ENCODE results near the gene CEP44.
A peak's percentile ranks its signal among the peaks of the same experiment; 100 is the strongest.
"Not testable (repeated sequence)": the region's sequence is repeated elsewhere in the genome, so short reads cannot be mapped to it uniquely, and the experiment has no call there.

Gene CEP44

DNA sequence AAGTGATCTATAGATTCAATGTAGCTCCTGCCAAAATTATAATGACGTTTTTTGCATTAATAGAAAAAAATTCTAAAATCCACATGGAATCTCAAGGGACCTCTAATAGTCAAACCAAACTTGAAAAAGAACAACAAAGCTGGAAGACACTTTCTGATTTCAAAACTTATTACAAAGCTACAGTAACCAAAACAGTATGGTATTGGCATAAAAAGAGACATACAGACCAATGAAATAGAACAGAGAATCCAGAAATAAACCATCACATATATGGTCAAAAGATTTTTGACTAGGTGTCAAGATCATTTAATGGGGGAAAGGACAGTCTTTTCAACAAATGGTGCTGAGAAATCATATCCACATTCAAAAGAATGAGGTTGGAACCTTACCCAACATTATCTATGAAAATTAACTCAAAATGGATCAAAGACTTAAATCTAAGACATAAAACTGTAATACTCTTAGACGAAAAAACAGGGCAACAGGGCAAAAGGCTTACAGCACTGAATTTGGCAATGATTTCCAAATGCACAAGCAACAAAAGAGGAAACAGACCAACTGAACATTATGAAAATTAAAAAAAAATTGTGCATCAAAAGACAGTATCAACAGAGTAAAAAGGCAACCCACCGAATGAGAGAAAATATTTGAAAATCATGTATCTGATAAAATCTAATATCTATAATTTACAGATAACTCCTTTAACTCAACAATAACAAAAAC is 4.1 kb upstream of the CEP44 start:
- DNase-seq (ENCODE audit: low read depth in 2 of 2): no peak

DNA sequence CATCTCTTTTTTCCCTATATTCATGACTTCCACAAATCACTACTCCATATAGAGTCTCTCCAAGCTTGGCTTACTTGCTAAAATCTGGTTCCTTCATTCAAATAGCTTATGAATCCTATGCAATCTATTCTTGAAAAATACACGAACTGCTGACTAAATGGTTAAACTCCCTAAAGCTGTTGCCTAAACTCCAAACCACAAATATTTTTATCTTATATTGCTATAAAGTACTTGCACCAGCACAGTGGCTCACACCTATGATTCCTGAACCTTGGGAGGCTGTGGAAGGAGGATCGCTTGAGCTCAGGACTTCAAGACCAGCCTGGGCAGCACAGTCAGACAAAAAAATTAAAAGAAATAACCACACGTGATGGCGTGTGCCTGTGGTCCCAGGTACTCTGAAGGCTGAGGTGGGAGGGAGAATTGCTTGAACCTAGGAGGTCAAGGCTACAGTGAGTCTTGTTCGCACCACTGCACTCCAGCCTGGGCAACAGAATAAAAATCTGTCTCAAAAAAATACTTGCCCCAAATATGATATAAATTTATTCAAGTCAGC is 2.5 kb upstream of the CEP44 start:
- no peak for DNase-seq (ENCODE audit: low read depth in 2 of 2)

DNA sequence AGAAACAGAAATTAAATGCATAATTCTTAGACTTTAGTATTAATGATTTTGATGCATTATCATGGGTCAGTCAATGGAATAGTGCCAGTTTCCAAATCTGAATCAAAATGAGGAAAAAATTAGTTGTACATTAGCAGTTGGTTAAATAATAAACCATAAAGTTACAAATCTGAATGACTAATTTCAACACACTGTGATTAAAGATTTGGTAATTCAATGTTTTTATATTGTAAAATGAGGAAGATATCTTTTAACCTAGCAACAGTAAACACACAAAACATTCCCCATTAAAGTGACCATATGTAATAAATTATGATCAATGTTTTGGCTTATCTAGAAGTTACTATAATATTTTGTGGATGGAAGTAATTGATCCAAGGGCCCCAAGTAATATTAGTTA is 1.8 kb upstream of the CEP44 start:
- no peak for DNase-seq (ENCODE audit: low read depth in 2 of 2)

DNA sequence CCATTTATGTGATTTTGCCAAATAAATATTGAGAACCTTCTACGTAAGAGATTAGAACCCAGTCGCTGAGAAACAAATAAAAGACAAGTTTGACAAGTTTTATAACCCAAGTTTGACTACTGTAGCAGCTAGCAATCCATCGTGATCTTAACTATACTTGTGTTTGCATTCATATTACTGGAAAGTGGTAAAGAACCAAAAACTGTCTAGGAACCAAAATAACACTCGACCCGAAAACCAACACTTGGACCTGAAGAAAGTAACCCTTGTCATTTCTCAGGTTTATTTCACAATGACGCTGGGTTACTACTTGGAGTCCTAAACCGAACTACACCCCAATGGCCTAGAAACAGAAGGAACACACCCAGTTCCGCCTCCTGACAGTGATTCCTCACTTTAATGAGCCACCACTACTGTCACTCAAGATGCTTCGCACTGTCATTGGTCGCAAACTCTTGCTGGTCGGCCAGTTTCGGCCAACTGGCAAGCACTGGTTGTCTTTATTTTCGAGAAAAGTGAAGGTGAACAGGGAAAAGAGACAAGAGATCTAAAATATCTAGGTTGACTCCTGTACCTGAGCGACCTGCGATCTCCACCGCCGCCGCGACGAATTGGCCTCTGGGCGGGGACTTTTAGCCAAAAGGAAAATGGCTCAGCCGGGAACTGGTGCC is 740 bp upstream of the CEP44 start:
- peak; percentile 57 to 58 for DNase-seq (ENCODE audit: low read depth in 2 of 2)

DNA sequence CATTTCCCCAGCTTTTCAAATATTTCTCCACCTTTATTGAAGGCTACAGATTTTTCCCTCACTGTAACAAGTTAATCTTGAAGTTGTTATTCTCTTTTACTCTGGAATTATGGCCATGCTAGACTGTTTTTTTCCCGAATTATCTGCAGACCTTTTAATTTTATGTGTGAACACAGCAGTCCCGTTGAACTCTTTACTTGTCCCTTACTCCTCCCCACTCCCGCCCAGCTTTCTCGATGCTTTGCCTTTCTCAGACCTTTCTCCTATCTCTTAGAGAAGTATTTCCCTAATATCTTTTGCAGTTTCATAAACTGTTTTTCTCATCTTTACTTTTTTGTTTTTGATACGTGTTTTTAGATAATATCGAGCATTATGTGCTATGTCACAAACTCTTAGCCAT is 776 bp downstream of the CEP44 start:
- DNase-seq (ENCODE audit: low read depth in 2 of 2): no peak

DNA sequence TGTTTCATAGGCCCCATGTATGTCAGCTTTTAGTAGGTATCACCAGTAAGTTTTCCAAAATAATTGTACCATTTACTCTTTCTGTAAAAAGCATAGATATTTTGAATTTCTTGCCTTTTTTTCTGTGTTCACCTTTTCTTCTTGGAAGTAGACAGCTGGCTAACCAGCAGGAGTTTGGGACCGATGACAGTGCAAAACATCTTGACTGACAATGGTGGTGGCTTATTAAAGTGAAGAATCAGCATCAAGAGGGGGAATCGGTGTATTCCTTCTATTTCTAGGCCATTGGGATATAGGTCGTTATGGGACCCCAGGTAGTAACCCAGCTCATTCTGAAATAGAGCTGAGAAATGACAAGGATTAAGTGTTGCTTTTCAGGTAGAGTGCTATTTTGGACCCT is 3.2 kb downstream of the CEP44 start:
- DNase-seq (ENCODE audit: low read depth in 2 of 2): no peak

DNA sequence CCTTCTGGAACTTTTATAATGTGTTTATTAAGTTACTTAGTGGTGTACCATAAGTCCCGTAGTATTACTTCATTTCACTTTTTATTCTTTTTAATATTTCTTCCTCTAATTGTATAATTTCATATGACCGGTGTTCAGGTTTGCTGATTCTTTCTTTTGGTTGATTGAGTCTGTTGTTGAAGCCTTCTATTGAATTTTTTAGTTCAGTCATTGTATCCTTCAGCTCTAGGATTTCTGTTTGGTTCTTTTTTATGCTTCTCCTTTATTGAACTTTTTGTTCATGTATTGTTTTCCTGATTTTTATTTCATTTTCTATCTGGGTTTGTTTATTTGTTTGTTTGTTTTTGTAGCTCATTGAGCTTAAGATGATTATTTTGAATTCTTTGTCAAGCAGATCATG is 8.8 kb downstream of the CEP44 start:
- no peak for DNase-seq (ENCODE audit: low read depth in 2 of 2)

DNA sequence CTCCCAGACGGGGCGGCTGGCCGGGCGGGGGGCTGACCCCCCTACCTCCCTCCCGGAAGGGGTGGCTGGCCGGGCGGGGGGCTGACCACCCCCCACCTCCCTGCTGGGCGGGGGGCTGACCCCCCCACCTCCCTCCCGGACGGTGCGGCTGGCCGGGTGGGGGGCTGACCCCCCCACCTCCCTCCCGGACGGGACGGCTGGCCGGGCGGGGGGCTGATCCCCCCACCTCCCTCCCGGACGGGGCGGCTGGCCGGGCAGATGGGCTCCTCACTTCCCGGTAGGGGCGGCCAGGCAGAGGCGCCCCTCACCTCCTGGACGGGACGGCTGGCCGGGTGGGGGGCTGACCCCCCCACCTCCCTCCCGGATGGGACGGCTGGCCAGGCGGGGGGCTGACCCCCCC is 10.9 kb downstream of the CEP44 start:
- DNase-seq (ENCODE audit: low read depth in 2 of 2): not testable (repeated sequence)

DNA sequence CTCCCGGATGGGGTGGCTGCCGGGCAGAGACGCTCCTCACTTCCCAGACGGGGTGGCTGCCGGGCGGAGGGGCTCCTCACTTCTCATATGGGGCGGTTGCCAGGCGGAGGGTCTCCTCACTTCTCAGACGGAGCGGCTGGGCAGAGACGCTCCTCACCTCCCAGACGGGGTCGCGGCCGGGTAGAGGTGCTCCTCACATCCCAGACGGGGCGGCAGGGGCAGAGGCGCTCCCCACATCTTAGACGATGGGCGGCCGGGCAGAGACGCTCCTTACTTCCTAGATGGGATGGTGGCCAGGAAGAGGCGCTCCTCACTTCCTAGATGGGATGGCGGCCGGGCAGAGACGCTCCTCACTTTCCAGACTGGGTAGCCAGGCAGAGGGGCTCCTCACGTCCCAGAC is 11.4 kb downstream of the CEP44 start:
- not testable (repeated sequence) for DNase-seq (ENCODE audit: low read depth in 2 of 2)

DNA sequence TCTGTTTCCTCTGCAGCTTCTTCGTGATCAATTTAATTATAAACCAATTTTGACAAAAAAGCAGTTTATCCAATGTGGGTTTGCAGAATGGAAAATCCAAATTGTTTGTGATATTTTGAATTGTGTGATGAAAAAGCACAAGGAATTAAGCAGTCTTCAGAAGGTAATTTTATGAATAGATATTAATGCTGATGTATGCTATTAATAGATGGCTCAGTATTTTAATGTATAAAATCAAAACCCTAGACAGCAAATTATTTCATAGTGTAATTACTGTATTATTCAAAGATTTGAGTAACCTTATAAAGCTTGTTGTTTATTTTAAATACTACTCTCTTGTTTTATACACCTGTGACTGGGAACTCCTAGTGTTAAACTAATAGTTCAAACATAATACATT is 20.0 kb downstream of the CEP44 start:
- no peak for DNase-seq (ENCODE audit: low read depth in 2 of 2)

DNA sequence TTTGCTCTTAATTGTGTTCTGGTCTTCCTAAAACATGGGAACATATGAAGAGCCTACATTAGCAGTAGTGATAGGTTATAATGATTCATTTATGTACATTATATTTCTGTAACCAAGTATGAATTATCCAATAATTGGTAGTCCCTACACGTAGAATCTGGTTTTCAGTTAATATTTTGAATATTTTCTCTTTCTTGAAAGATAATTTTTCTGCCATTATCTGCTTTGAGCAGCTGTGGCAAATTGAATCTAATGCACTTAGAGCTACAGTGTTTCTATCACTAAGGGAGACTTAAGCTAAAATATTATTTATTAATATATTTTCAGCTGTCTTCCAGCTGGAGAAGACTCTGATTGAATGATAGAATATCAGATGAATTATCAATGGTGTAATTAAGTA is 21.0 kb downstream of the CEP44 start:
- DNase-seq (ENCODE audit: low read depth in 2 of 2): no peak

DNA sequence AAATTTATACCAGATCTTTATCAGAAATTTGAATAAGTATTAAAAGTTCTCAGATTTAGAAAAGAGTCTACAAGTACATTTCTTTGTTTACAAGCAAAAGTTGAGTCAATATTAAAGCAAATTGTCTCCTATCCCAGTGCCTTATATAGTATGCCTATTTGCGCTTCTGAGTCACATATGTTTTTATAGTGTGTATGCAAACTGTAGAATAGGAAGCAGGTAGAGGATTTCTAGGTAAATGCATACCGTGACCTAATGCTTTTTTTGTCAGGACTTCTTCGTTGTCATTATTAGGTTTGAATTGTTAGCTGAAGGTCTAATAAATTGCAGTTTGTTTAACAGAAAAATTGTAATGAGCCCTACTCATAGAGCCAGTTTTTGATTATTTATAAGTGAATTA is 22.2 kb downstream of the CEP44 start:
- DNase-seq (ENCODE audit: low read depth in 2 of 2): no peak

DNA sequence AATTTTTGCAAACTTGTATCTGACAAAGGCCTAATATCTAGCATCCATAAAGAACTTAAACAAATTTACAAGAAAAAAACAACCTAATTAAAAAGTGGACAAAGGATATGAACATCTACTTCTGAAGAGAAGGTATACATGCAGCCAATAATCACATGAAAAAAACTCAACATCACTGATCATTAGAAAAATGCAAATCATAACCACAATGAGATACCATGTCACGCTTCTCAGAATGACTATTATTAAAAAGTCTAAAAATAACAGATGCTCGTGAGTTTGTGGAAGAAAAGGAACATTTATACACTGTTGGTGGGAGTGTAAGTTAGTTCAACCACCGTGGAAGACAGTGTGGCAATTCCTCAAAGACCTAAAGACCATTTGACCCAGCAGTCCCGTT is 24.0 kb downstream of the CEP44 start:
- DNase-seq (ENCODE audit: low read depth in 2 of 2): no peak

DNA sequence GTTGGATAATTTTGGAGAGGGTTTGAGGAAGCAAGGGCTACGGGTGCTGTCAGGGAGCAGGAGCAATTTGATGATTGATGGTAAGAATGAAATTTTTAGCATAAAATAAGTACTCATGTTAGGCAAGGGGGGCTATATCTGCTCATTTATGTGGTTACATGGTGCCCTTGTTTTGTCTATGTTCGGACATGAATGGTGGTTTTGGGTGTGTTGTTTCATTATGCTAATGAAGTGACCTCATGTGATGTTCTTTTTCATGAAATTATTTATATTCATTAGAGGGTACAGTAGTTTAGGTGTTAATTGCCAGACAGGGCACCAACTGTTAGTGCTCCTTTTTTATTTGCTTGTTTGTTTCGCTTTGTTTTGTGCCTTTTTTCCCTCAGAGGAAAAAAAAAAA is 29.3 kb downstream of the CEP44 start:
- no peak for DNase-seq (ENCODE audit: low read depth in 2 of 2)

DNA sequence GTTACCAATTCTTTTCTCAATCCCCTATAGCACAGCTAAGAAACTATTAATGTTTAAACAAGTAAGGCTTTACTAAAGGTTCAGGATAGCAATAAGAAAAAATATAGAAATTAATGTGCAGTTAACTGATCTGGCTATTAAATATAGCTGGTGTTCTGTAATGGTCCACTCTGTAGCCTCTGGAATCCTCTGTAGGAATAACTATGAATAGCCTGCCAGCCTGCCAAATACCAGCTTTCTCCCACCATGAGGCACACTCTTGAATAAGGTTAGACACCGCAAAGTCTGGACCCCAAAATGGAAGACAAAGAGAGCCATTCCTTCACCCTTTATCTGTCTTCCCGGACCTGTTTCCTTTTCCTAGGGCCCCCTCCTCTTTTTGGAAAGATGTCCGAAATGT is 30.6 kb downstream of the CEP44 start:
- no peak for DNase-seq (ENCODE audit: low read depth in 2 of 2)

DNA sequence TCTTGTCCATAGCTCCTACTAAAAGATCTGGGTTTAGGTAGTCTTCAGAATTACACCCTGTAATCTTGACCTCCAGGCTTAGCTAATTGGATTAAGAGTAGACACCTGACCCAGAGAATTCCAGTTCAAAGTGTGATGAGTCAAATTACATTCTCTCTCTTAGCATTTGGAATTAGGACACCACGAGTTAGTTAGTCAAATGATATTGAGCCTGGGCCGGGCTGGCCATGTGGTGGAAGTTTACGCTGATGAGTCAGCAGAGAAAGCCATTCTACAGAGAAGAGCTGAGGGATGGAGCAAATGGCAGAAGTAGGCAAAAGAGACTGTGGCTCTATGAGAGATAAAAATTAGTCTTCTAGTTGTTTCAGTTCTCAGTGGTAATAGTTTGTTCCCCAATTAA is 31.1 kb downstream of the CEP44 start:
- DNase-seq (ENCODE audit: low read depth in 2 of 2): no peak

DNA sequence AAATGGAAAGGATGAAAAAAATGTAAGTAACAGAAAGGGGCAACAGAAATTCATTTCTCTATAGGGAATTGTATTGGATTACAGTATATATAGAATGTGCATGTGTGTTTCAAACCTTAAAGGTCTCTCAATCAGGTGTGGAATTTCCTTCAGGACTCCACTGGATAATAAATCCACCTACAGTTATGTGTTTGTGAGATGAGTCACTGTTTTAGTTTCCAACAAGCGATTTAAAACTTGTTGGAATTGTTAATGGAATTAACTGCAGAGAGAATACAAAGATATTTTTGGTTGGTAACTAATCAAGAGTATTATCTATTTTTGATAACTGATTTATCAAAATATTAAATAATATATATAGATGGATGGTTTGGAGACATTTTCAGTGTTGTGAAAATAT is 32.8 kb downstream of the CEP44 start:
- DNase-seq (ENCODE audit: low read depth in 2 of 2): no peak

DNA sequence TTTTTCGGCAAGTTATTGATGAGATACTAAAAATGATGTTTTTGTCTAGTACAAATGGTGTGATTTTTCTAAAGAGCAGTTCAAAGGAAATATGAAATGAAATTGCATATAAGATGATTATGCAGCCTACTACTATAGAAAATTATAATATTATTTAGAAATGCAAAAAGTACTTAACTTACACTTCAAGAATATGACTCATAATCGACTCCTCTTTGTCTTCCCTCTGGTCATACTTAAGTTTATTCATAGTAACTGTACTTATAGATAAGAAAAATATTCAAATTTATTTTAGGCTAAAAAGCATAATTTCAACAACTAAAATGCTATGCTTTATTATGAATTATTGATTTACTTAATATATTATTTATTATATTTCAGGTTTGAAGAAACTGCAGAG is 33.2 kb downstream of the CEP44 start:
- no peak for DNase-seq (ENCODE audit: low read depth in 2 of 2)

DNA sequence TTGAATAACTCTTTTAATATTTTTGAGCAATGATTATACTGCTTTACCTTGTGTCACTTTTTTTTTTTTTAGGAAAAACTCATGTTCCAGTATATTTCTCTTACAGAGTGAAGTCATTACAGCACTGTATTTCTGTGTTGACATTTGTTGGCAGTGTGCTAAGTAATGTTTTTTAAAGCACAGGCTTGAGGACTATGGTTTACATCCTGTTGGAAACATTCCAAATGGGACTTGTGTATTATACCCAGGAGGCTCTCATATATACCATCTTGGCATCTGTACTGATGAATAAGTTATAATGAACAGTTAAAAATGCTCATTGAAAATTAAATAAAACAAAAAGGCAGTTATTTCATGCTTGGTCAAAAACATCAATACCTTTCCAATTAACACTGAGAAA is 33.8 kb downstream of the CEP44 start:
- DNase-seq (ENCODE audit: low read depth in 2 of 2): no peak

DNA sequence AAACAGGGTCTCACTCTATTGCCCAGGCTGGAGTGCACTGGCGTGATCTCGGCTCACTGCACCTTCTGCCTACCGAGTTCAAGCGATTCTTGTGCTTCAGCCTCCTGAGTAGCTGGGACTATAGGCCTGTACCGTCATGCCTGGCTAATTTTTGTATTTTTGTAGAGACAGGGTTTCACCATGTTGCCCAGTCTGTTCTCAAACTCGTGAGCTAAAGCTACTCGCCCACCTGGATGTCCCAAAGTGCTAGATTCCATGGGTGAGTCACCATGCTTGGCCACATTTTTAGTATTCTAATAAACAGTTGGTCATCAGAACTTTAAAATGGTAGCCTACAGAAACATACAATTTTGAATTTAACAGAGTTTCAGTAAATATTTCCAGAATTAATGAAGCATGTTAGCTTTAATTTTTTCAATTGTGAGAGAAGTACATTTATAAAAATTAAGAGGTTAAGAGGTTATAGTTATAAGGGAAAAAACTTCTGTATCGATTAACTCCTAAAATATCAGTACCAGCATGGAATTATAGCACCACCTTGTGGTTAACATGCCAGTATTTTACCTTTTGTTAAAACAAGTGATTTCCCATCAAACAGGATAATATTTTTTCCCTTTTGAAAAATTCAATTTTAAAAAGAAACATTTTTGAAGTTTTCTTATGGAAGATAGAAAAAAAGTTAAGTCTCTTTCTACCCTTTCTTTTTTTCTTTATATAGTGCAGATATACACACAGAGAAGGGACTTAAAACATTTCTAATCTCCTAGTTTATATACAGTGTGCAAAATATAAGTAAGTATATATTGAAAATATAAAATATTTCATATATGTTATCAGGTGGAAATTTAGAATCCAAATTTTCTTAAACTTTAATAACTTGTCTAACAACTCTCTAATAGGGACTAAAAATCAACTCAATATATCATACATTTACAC is 35.4 kb downstream of the CEP44 start:
- no peak for DNase-seq (ENCODE audit: low read depth in 2 of 2)

DNA sequence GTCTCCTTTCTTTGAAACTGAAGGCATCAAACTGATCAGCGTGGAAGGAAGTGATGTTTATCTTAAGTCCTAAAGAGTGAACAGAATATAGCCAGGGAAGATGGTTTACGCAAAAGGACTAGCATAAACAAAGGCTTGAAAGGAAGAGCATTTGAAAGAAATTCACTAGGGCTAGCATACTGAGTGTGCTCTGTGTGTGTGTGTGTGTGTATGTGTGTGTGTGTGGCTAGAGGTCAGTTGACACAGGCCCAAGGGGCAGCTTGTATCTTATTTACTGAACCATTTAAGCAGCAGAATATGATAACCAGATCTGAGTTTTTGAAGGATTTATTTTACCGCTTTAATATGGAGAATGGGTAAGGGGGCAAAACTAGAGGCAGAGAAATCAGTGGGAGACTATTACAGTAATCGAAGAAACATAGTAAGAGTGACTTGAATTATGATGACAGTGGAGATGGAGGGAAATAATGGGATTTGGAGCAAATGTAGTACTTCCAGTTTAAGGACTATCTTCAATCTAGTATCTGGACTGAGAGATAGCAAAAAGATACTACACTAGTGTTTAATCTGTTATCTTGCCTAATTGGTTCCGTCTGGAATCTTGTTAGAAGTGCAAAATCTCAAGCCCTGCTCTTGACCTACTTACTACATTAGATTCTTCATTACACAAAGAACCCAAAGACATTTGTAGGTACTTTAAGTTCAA is 36.9 kb downstream of the CEP44 start:
- no peak for DNase-seq (ENCODE audit: low read depth in 2 of 2)

DNA sequence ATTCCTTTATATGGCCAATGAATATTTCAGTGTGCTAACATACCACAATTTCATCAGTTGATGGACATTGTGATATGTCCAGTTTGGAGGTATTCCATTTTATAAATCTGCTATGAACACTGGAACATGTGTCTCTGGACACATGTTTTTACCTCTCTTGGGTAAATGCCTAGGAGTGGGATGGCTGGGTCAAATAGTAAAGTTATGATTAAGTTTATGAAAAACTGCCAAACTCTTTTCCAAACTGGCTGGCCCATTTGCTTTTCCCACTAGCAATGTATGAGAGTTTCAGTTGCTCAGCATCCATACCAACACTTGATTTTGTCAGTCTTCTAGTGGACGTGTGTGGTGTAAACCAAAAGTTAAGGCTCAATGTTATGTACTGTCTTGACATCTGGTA is 40.5 kb downstream of the CEP44 start:
- no peak for DNase-seq (ENCODE audit: low read depth in 2 of 2)

All from stimulated activated CD8-positive, alpha-beta memory T cell treated with anti-CD3 and anti-CD28 coated beads, Interleukin-7, amount 100 ng/mL, for 1 hour (primary cell).